ENCODE measurements around the gene GARIN1A. TPM values are rescaled to one million over a fixed set of nuclear protein-coding genes. Genes with fewer than 3 reads are reported as not detected.
"Not testable (repeated sequence)": the region's sequence is repeated elsewhere in the genome, so short reads cannot be mapped to it uniquely, and the experiment has no call there.

The GARIN1A gene
- total RNA-seq, 3 donors from 2014 or later: 0.96 to 3.4 (median 2.9) TPM

GRCh38 chr7:128660596-128660995 is 11.5 kb upstream of the GARIN1A start:
- H3K36me3 ChIP-seq: no peaks in the 10 kb centered on the region
- no peak overlapping the region for H3K4me3 ChIP-seq
- no peaks in the 10 kb centered on the region for H3K27me3 ChIP-seq
- peaks cover 3 to 19% of the 10 kb centered on the region in 2 donors for H3K9me3 ChIP-seq
- TF ChIP-seq POLR2AphosphoS5 (IDR thresholded peaks at IDR 0.05): no peak
- no peak for TF ChIP-seq CTCF (IDR thresholded peaks at IDR 0.05)
- intact Hi-C loops (cut with DNase I; ENCODE audit: low total_unique reads): no loop called here
- DNase-seq (ENCODE audit: low spot score in 2 of 2): no peak
- no peaks in the 10 kb centered on the region for H3K4me1 ChIP-seq
- no peak overlapping the region for H3K27ac ChIP-seq

- DNase-seq (ENCODE audit: low spot score in 2 of 2): no peak
- Histone ChIP-seq H3K27ac (no peak overlapping the region), H3K27me3 (no peaks in the 10 kb centered on the region), H3K36me3 (no peaks in the 10 kb centered on the region), H3K4me1 (no peaks in the 10 kb centered on the region), H3K4me3 (no peak overlapping the region), H3K9me3 (peaks cover 3 to 19% of the 10 kb centered on the region in 2 donors)
- intact Hi-C loops (cut with DNase I; ENCODE audit: low total_unique reads): no loop called here
- TF ChIP-seq POLR2A (IDR thresholded peaks at IDR 0.05) (no peak), POLR2AphosphoS5 (IDR thresholded peaks at IDR 0.05) (no peak), CTCF (IDR thresholded peaks at IDR 0.05) (no peak)
Observed at GRCh38 chr7:128661446-128661845, 10.6 kb upstream of the GARIN1A start.

GRCh38 chr7:128662091-128662490 is 10.0 kb upstream of the GARIN1A start:
- intact Hi-C loops (cut with DNase I; ENCODE audit: low total_unique reads): no loop called here
- Histone ChIP-seq H3K36me3 (no peaks in the 10 kb centered on the region), H3K4me3 (no peak overlapping the region), H3K4me1 (no peaks in the 10 kb centered on the region), H3K27me3 (no peaks in the 10 kb centered on the region), H3K27ac (no peak overlapping the region), H3K9me3 (peaks cover 3 to 19% of the 10 kb centered on the region in 2 donors)
- no peak for TF ChIP-seq POLR2A (IDR thresholded peaks at IDR 0.05)
- no peak for TF ChIP-seq CTCF (IDR thresholded peaks at IDR 0.05)
- TF ChIP-seq POLR2AphosphoS5 (IDR thresholded peaks at IDR 0.05): no peak
- DNase-seq (ENCODE audit: low spot score in 2 of 2): no peak

- DNase-seq (ENCODE audit: low spot score in 2 of 2); H3K36me3 ChIP-seq; H3K4me1 ChIP-seq; H3K27me3 ChIP-seq; H3K27ac ChIP-seq; H3K4me3 ChIP-seq; intact Hi-C loops (cut with DNase I; ENCODE audit: low total_unique reads): not testable (repeated sequence)
- H3K9me3 ChIP-seq: peaks cover 3 to 19% of the 10 kb centered on the region in 2 donors
Observed at GRCh38 chr7:128663223-128663622, 8.9 kb upstream of the GARIN1A start.

GRCh38 chr7:128665057-128665456 is 7.0 kb upstream of the GARIN1A start:
- intact Hi-C loops (cut with DNase I; ENCODE audit: low total_unique reads): no loop called here
- Histone ChIP-seq H3K9me3 (peaks cover 3 to 19% of the 10 kb centered on the region in 2 donors), H3K27ac (no peak overlapping the region), H3K4me3 (no peak overlapping the region), H3K4me1 (no peaks in the 10 kb centered on the region), H3K27me3 (no peaks in the 10 kb centered on the region), H3K36me3 (no peaks in the 10 kb centered on the region)
- DNase-seq (ENCODE audit: low spot score in 2 of 2): no peak
- TF ChIP-seq POLR2AphosphoS5 (IDR thresholded peaks at IDR 0.05) (no peak), CTCF (IDR thresholded peaks at IDR 0.05) (no peak), POLR2A (IDR thresholded peaks at IDR 0.05) (no peak)

- Histone ChIP-seq H3K9me3 (peaks cover 3 to 15% of the 10 kb centered on the region in 2 donors), H3K4me3 (no peak overlapping the region), H3K27ac (no peak overlapping the region), H3K4me1 (no peaks in the 10 kb centered on the region), H3K36me3 (no peaks in the 10 kb centered on the region), H3K27me3 (no peaks in the 10 kb centered on the region)
- no peak for TF ChIP-seq CTCF (IDR thresholded peaks at IDR 0.05)
- no peak for TF ChIP-seq POLR2AphosphoS5 (IDR thresholded peaks at IDR 0.05)
- no peak for TF ChIP-seq POLR2A (IDR thresholded peaks at IDR 0.05)
- intact Hi-C loops (cut with DNase I; ENCODE audit: low total_unique reads): no loop called here
- DNase-seq (ENCODE audit: low spot score in 2 of 2): no peak
Observed at GRCh38 chr7:128666200-128666599, 5.9 kb upstream of the GARIN1A start.

Measured in breast epithelium (tissue), 4 donors.